Occipital lobe (tissue), 2 donors: Measurements from ENCODE around the gene MBOAT7. TPM values are rescaled to one million over a fixed set of nuclear protein-coding genes. Genes with fewer than 3 reads are reported as not detected.

Experiments used
- DNase-seq: peaks from one replicate; lab custom pipeline; 2025; lab: John Stamatoyannopoulos, UW
- total RNA-seq: library from RNA; depleted of rRNA; stranded (reverse); fragments of >200 nt; gene quantifications from one replicate; pipeline ENCODE4 v1.2.3, GENCODE V29; 2014

Gene MBOAT7
- total RNA-seq, 1 donor from 2014 or later: 19.2 TPM

DNA sequence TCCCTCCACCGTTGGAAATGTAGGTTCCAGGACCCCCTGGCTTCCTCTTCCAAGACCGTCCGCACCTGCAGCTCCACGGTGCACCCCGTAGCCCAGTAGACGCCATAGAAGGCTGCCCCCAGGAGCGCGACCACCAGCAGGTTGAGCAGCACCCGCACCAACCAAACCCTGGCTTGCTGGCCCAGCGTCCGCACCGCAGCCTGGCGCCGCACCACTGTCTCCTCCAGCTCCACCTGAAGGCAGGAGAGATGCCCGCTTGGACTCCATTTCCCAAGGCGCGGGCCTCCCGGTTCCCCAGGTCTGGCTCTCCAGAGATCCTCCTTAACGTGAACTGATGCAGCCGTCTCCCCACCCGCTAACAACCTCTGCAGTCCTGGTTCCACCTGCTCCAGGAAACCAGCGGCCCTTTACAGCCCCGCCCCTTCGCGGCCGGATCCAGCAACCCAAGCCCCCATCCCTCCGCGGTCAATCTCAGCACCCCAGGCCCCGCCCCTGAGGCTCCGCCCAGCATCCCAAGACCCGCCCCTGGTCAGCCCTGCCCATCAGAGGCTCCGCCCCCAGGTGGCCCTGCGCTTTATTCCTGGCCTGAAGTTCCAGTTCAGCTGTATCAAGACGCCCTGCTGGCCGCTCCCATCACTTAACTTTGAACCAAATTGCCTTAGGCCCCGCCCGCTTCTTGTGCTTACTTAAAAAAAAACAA is 24.9 kb downstream of the MBOAT7 start:
- DNase-seq: no peak

DNA sequence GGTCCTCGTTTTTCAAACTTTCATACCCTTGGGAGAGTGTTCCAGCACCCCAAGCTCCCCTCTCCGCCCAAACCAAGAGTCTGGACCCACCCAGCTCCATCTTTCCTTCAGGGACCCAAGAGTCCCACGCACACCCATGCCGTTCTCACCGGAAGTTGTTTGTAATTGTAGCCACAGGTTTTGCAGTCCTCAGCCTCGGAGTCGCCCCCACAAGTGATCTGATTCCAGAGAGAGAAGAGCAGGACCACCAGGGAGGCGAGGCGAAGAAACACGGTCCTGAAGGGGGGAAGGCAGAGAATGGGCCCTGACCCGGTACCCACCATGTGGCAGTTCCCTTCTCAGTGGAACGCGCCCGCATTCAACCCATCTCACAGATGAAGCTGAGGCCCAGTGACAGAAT is 26.5 kb downstream of the MBOAT7 start:
- no peak for DNase-seq

DNA sequence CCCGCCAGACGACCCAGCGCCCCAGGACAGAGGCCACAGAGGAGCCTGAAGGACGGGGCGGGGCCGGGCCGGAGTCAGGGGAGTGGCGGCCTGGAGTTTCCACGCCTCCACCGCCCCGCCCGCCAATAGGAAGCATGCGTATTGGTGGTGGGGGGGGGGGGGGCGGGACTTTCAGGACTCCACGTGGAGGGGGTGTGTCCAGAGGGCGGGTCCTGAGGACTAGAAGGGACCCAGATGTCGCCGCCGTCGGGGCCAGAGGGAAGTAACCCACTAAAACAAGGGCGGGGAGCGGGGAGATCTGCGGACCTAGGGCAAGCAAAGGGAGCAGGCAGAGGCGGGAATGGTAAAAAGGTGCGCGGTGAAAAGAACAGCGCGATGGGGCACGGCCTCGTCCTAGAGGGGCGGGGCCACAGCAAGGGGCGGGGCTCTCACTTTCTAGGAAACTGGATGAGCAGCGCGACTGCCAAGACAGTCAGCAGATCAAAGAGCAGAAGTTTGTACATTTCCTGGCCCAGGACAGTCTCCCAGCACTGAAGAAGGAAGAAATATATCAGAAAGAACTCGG is 27.1 kb downstream of the MBOAT7 start:
- DNase-seq: peak; percentile 50

DNA sequence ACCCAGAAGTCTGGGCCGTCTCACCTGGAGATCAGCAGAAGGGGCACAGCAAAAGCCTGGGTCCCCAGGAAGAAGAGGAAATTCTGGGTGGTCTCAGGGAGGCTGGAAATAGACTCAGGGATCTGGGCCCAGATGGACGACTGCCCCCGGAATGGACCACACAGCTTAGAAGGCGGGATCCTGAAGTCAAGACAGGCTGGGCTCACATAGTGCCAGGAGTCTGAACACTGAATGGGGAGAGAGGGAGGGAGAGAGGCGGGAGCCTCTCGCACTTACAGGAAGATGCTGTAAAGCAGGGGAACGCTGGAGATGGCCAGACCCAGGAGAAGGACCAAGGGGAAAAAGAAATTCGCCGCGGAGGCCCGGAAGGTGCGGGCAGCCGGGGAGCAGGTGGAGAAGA is 28.5 kb downstream of the MBOAT7 start:
- DNase-seq: no peak

DNA sequence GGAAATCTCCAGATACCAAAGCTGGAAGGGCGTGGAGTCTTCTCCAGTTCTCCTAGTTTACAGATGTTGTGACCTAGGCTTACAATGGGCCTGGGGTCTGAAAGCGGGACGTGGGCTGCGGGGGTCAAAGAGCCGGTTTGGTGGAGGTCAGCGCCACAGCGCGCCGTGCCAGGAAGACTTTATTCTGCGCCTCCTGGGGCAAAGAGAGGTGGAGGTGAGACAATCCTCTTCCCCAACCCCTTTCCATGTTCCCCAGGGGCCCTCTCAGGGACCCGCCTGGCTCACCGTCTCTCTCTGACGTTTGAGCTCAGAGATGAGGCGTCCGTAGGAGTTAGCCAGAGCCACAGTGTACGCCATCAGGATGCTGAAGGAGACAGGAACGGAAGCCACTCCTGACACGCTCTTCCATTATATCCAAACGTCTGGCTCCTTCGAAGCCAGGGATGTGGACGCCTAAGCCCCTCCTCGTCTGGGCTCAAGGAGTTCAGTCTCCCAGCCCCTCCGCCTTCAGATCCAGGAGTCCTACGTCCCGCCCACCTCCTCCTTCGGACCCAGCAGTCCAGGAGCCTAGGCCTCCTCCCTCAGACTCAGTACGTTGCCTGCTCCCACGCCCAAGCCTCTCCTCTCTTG is 29.1 kb downstream of the MBOAT7 start:
- DNase-seq: no peak

DNA sequence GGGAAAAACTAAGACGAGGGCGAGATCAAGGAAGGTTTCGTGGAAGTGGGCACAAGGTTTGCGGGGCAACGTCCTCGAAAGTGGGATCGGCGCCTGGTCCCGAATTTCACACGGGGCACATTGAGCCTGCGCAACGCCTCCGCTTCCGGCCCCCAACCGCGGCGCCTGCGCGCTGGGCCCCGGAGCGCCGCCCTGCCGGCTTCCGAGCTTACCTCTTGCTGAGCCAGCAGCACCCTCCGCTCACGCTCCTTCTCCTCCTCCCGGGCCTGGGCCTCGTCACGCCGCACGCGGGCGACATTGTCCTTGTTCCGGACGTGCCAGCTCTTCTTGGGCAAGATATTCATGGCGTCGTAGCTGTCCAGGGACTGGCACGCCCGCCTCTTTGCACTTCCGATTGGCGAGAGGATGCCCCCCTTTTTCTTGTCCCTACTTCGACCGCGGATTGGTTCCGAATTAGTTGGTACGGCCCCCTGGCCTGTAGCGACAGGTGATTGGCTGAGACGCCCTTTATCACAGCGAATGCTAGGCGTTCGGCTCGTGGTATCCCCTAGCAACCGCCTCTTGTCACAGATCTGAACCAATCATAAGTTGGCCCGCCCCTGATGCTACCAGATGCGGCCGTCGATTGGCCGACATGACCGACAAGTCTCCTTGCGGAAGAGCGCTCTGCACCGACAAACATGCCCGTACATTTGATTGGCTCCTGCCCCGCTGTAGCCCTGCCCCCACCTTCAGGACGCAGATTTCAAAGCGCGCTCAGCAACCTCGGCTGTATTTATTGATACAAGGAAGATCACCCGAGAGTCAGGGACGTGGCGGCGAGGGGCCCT is 29.8 kb downstream of the MBOAT7 start, which contains the start of gene LENG1:
LENG1 (minus strand) TSS at position 370 of the 830 bp plus-strand sequence; CDS start at position 344, 26 bp downstream.
- peak; percentile 99 for DNase-seq

DNA sequence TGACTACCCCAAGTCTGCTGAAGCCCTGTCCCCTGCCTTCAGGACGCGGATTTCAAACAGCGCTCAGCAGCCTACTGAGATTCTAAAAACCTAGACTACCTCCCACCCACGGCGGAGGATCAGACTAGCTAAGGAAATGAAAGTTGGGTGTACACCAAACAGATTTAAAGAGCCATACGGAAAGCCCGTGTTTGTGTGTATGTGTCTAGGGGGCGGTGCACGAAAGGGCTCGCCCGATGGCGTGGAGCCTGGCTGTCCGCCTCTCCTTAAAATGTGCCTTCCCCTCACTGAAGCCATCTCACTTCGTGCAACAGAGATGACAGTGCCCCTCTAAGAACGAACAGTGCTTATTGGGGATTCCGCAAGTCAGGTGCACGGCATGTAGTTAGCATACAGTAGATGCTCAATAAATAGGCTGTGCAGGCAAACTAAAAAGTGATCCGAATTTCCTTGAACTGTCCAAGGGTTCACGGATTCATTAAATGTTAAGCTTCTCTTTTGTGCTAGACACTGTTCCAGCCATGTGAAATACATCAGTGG is 30.5 kb downstream of the MBOAT7 start:
- no peak for DNase-seq

DNA sequence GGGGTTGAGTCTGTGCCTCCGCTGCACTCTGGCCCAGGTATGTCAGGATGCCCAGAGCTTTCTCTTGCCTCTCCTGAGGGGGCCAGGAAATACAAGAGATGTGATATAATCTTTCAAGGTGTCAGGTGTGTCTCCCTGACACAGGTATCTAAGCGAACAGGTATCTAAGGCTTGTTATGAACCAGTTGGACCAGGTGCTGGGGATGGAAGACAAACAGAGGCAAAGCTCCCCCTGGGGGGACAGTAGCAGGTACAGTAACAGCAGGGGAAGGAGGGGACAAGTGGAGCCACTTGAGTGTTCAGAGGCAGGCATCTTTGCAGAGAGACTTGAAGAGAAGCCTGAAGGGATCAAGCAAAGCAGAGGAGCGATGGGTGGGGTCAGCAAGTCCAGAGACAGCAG is 32.4 kb downstream of the MBOAT7 start:
- DNase-seq: no peak

DNA sequence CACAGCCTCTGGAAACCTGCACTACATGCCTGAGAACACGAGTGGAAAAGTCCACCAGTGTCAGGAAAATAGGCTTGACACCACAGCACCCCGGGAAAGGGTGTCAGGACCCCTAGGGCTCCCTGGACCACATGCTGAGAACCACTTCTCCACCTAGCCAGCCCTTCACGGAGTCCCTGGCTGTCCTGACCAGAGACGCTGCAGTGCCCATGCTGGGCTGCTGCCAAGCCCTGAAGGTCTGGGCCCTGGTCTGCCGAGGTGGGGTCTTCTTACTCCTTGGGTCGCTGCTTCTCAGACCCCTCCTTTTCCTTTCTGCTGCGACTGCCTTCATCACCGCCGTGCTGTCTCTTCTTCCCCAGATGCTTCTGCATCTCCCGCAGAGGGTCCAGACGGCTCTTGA is 32.9 kb downstream of the MBOAT7 start:
- DNase-seq: no peak

DNA sequence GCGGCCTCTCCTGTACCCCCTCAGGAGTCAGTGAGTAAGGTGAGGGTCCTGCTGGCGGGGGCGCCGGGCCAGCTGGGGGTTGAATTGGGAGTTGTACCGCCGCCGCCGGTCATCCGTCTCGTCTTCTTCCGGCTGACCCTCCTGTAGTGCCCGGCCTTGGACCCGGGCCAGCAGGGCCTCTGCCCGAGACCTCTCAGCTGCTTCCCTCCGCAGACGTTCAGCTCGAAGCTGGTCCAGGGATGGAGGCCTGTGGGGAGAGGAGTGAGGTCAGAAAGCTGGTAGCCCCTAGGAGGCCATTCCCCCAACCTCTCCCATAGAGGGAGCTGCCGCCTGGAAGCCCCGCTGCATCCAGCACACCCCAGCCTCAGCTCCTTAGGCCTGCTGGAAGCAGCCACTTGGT is 33.7 kb downstream of the MBOAT7 start:
- DNase-seq: no peak

DNA sequence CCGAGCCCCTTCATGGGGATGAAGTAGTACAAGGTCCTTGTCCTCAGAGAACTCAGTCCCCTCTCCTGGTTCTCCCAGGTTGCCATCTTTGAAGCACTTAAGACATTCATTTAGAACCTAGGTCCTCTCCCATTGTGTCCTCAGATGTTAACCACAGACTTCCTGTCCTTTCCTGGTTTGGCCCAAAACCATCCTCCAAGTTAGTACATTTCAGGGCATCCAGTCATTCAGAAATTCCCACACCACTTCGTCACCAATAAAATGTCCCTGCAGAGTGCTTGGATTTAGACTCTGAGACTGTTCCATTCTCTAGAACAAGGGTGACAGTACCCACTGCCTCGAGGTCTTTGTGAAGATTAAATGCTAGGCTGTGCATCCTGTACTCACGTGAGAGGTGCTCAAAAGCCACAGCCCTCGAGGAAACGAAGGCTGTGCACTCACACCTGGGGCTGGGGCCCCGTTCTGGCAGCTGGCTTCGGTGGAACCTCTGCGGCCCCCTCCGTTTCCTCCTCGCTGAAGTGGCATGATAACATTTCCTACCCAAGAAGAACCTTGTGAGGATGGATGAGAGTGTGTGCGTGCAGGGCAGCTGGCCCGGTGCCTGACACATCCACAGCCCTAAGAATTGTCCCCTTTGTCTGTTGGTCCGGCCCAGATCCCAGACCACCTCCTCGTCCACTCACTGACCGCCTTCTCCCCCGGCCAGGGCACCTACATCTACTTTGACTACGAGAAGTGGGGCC is 34.6 kb downstream of the MBOAT7 start:
- DNase-seq: no peak

DNA sequence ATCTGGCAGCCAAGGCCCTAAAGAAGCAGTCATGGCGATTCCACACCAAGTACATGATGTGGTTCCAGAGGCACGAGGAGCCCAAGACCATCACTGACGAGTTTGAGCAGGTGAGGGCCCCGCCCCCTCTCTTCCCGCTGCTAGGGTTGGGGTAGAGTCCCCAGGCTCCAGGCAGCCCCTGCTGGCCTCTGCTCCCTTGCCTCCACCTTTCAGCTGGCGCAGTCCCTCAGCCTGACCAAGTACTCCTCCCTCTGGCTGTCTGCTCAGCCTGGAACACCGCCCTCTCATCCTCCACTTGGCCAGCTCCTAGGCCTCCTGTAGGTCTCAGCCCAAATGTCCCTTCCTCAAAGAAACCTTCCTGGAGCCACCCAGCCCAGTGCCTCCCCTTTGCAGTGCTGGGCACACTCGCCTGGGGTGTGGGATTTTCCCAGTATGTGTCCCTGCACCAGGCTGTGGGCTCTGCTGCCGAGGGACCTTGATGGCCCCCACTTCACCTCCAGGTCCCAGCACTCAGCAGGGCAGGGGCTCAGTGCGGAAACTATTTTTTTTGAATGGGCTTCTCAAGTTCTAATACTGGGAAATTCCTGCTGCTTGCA is 35.6 kb downstream of the MBOAT7 start:
- DNase-seq: no peak

DNA sequence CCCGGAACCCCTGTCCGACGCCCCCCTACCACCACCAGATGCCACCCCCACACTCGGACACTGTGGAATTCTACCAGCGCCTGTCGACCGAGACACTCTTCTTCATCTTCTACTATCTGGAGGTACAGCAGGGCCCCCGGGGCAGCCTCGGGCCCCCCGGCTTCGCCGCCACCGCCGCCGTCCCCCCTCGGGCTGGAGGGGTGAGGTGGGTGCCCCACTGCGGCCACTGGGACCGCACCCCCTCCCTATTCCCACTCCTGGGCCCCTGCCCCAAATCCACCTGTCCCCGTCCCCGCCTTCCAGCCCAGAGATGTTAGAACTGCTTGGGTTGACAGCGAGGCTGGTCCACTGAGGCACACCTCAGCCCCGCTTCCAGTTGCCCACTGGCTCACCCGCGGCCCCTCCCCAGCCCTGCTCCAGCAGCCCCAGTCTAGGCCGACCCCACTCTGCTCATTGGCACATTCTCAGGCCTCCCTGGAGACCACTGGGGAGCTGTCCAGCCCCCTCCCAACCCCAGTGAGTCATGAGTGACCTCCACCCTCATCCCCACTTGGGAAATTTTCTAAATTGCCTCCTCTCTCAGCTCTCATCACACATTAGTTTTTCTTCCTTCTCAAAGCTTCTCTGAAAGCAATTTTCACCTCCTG is 36.4 kb downstream of the MBOAT7 start:
- no peak for DNase-seq

DNA sequence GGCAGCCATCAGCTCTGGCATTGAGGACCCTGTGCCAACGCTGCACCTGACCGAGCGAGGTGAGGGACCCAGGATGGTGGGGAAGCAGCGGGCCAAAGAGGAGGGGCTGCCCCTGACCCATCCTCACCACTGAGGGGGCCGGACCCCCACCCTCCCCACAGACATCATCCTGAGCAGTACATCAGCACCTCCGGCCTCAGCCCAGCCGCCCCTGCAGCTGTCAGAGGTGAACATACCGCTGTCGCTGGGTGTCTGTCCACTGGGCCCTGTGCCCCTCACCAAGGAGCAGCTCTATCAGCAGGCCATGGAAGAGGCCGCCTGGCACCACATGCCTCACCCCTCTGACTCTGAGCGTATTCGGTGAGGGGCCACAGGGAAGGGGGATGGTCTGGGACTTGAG is 37.1 kb downstream of the MBOAT7 start:
- DNase-seq: no peak

DNA sequence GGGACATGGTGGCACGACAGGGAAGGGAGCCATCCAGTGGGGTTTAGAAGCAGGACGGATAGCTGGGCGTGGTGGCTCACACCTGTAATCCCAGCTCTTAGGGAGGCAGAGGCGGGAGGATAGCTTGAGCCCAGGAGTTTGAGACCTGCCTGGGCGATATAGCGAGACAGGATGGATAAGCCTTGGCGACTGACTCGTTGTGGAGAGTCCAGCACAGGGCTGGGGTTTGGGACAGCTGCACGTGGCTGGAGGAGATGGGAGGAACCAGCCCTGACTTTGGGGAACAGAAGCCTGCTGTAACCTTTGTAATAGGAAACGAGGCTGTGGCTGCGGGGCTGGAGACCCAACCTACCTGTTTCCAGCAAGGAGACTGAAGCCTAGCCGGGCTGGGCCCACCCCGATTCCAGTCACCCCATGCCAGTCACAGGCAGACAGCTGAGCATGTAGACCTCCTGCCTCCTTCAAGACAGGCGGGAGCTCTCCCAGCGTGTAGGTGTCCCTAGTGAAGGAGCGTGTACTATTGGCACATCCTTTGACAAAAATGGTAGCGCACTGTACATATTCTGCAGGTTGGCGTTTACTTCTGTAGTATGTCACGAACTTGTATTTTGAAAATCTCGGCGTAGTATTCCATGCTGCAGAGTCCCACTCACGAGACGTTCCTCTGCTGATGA is 37.9 kb downstream of the MBOAT7 start:
- peak; percentile 12 for DNase-seq

DNA sequence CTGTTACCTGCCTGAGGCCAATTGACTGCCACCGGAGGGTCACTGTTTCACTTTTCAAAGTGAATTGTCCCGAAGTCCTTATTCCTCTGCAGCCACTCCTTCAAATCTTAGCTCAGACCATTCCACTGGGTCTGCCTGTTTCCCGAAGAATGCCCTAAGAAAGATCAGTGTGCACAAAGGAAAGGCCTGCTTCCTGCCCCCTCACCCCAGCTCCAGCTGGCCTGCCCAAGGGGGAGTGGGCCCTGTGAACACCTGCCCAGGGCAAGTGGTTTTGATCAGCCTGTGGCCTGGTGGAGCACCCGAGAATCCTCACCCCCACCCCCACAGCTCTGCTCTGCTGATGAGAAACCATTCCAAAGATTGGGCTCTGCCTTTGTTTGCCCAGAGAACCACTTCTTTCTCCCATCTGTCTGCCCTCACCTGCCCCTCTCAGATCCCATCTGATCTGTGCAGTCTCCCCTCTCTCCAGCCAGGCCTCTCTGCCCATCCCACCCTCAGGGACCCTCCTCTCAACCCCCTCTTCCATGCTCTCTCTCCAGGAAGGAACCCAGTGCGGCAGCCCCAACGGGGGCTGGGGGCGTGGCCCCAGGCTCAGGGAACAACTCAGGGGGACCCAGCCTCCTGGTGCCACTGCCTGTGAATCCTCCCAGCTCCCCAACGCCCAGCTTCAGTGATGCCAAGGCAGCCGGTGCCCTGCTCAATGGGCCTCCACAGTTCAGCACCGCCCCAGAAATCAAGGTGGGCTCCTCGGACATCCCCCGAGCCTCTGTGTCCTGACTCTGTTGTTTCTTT is 40.2 kb downstream of the MBOAT7 start:
- no peak for DNase-seq

DNA sequence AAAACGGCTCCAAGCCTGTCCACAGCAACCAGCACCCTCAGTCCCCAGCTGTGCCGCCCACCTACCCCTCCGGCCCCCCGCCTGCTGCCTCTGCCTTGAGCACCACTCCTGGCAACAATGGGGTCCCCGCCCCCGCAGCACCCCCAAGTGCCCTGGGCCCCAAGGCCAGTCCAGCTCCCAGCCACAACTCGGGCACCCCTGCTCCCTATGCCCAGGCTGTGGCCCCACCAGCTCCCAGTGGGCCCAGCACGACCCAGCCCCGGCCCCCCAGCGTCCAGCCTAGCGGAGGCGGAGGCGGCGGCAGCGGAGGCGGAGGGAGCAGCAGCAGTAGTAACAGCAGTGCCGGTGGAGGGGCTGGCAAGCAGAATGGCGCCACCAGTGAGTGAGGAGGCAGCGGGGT is 41.2 kb downstream of the MBOAT7 start:
- DNase-seq: no peak

DNA sequence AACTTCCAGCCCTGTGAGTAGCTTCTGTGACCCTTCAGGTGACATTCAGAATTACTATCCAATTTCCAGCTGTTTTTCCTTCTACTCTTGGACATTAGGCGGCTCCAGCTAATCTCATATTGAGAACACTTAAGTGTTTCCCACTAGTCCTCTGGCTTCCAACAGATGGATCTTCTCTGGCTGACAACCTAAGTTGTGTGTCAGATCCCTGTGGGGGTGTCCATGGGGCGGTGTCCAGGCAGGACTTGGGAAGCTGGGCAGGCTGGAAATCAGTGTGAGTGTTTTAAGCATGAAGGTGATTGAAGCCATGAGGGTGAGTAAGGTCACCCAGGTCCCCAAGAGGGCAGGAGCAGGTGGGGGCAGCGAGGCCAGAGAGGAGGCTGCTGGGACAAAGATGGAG is 41.7 kb downstream of the MBOAT7 start:
- no peak for DNase-seq
